ENCODE measurements around the gene ARAP3. TPM values are rescaled to one million over a fixed set of nuclear protein-coding genes. Genes with fewer than 3 reads are reported as not detected.

The ARAP3 gene
- total and polyA plus RNA-seq, 3 donors from 2014 or later, result 4.0 to 4.8 (median 4.1) TPM

- no peak overlapping the region for H3K27ac ChIP-seq
- WGBS, 2 donors, result 88% methylated on average over 2 of the region's 2 CpGs
Measured at GRCh38 chr5:141608046-141608445, 74.0 kb downstream of the ARAP3 start.

GRCh38 chr5:141605523-141606277, 76.3 kb downstream of the ARAP3 start:
- 62 to 74% methylated on average over 6 of the region's 6 CpGs for WGBS, 2 donors

More at GRCh38 chr5:141608046-141608445, 74.0 kb downstream of the ARAP3 start:
- DNase-seq, result no peak
- TF ChIP-seq CTCF (IDR thresholded peaks at IDR 0.05), result no peak
- Histone ChIP-seq H3K4me1 (no peaks in the 10 kb centered on the region), H3K27me3 (no peaks in the 10 kb centered on the region), H3K9me3 (no peaks in the 10 kb centered on the region), H3K36me3 (ENCODE audit: low read depth, missing control alignments) (no peaks in the 10 kb centered on the region), H3K4me3 (no peak overlapping the region)
- intact Hi-C loops (cut with DNase I; ENCODE audit: low total_unique reads), result no loop called here

GRCh38 chr5:141603923-141604717, 77.9 kb downstream of the ARAP3 start:
- WGBS, 2 donors, result 79 to 86% methylated on average over 6 of the region's 6 CpGs
- intact Hi-C loops (cut with DNase I; ENCODE audit: low total_unique reads), result no loop called here
- Histone ChIP-seq H3K27me3 (no peaks in the 10 kb centered on the region), H3K27ac (no peak overlapping the region), H3K4me3 (no peak overlapping the region), H3K9me3 (no peaks in the 10 kb centered on the region), H3K4me1 (no peaks in the 10 kb centered on the region), H3K36me3 (ENCODE audit: low read depth, missing control alignments) (no peaks in the 10 kb centered on the region)
- no peak for TF ChIP-seq POLR2A (IDR thresholded peaks at IDR 0.05)
- no peak for TF ChIP-seq CTCF (IDR thresholded peaks at IDR 0.05)
- DNase-seq, result peak; percentile 31

More at GRCh38 chr5:141605523-141606277, 76.3 kb downstream of the ARAP3 start:
- Histone ChIP-seq H3K27ac (peak overlapping the region in 1 of 2 donors; percentile 8), H3K4me3 (no peak overlapping the region), H3K4me1 (no peaks in the 10 kb centered on the region), H3K27me3 (no peaks in the 10 kb centered on the region), H3K36me3 (ENCODE audit: low read depth, missing control alignments) (no peaks in the 10 kb centered on the region), H3K9me3 (no peaks in the 10 kb centered on the region)
- intact Hi-C loops (cut with DNase I; ENCODE audit: low total_unique reads), result no loop called here
- DNase-seq, result peak; percentile 32
- TF ChIP-seq POLR2A (IDR thresholded peaks at IDR 0.05) (no peak), CTCF (IDR thresholded peaks at IDR 0.05) (no peak)

Other genes with a start within 250 kb of the ARAP3 start
- 10 to 100 TPM; 14.5 to 29.4 TPM for gene PCDHGC3, start 206.3 kb downstream of the ARAP3 start, total RNA-seq
- gene PCDHGC3, start 206.3 kb downstream of the ARAP3 start, polyA plus RNA-seq (ENCODE audit: insufficient read depth, low read depth, low replicate concordance), result 61.1 TPM
- 1 to 10 TPM; 6.1 TPM for gene PCDHGC4, start 197.2 kb downstream of the ARAP3 start, total RNA-seq
- 0.57 TPM for gene PCDHGC4, start 197.2 kb downstream of the ARAP3 start, polyA plus RNA-seq (ENCODE audit: insufficient read depth, low read depth, low replicate concordance)
- 1 to 10 TPM; 4.9 to 5.4 TPM for gene PCDHGC5, start 193.1 kb downstream of the ARAP3 start, total RNA-seq
- 0.50 TPM for gene PCDHGC5, start 193.1 kb downstream of the ARAP3 start, polyA plus RNA-seq (ENCODE audit: insufficient read depth, low read depth, low replicate concordance)
- 10 to 100 TPM; 53.7 to 58.2 TPM for gene DIAPH1, start 63.2 kb downstream of the ARAP3 start, total RNA-seq
- 77.5 TPM for gene DIAPH1, start 63.2 kb downstream of the ARAP3 start, polyA plus RNA-seq (ENCODE audit: insufficient read depth, low read depth, low replicate concordance)
- 10 to 100 TPM; 63.9 to 76.5 TPM for gene HDAC3, start 45.4 kb downstream of the ARAP3 start, total RNA-seq
- 57.3 TPM for gene HDAC3, start 45.4 kb downstream of the ARAP3 start, polyA plus RNA-seq (ENCODE audit: insufficient read depth, low read depth, low replicate concordance)
- gene RELL2, start 45.2 kb downstream of the ARAP3 start, total RNA-seq, result 10 to 100 TPM; 11.3 to 17.0 TPM
- 8.6 TPM for gene RELL2, start 45.2 kb downstream of the ARAP3 start, polyA plus RNA-seq (ENCODE audit: insufficient read depth, low read depth, low replicate concordance)
- 10 to 100 TPM; 19.3 to 21.3 TPM for gene FCHSD1, start 30.8 kb downstream of the ARAP3 start, total RNA-seq
- gene FCHSD1, start 30.8 kb downstream of the ARAP3 start, polyA plus RNA-seq (ENCODE audit: insufficient read depth, low read depth, low replicate concordance), result 12.9 TPM
- 10 to 100 TPM in 1 of 2 donors, 1 to 10 TPM in 1; 9.6 to 10.6 TPM for gene PCDH1, start 196.2 kb upstream of the ARAP3 start, total RNA-seq
- gene PCDH1, start 196.2 kb upstream of the ARAP3 start, polyA plus RNA-seq (ENCODE audit: insufficient read depth, low read depth, low replicate concordance), result 5.6 TPM
- gene DELE1, start 241.6 kb upstream of the ARAP3 start, total RNA-seq, result 10 to 100 TPM; 69.9 to 75.8 TPM
- 51.2 TPM for gene DELE1, start 241.6 kb upstream of the ARAP3 start, polyA plus RNA-seq (ENCODE audit: insufficient read depth, low read depth, low replicate concordance)

Data from testis (tissue), 3 donors.